Liver (tissue), 9 donors: ENCODE data around the gene CD47. TPM values are rescaled to one million over a fixed set of nuclear protein-coding genes. Genes with fewer than 3 reads are reported as not detected.

ENCODE experiments used
- DNase-seq: peaks from one replicate; pipeline ENCODE4 v3.0.0-alpha.2; 2017; ENCODE audit warnings: low spot score
- H3K27ac ChIP-seq, 2 donors: one replicate each; pipeline ENCODE4 v1.7.0; 2013; ENCODE audit warnings: inconsistent platforms in 2 of 2, low read length in 2 of 2, control low read depth in 1 of 2, low read depth in 1 of 2, mild to moderate bottlenecking in 1 of 2
- H3K27me3 ChIP-seq, 4 donors: one replicate each; pipeline versions ENCODE4 v1.6.1 to v1.7.0; 2013; ENCODE audit warnings: low read length in 3 of 4, inconsistent platforms in 1 of 4, mild to moderate bottlenecking in 1 of 4, moderate library complexity in 1 of 4; ENCODE audit not compliant: control insufficient read depth in 4 of 4, insufficient read depth in 4 of 4
- H3K36me3 ChIP-seq, 4 donors: one replicate each; pipeline versions ENCODE4 v1.6.1 to v1.7.0; 2013; ENCODE audit warnings: low read length in 3 of 4, mild to moderate bottlenecking in 3 of 4, low read depth in 1 of 4, moderate library complexity in 1 of 4; ENCODE audit not compliant: control insufficient read depth in 4 of 4, insufficient read depth in 3 of 4
- H3K4me1 ChIP-seq, 4 donors: one replicate each; pipeline versions ENCODE4 v1.6.1 to v1.7.0; 2013; ENCODE audit warnings: low read length in 3 of 4, mild to moderate bottlenecking in 3 of 4, moderate library complexity in 1 of 4; ENCODE audit not compliant: control insufficient read depth in 4 of 4, insufficient read depth in 4 of 4
- H3K4me3 ChIP-seq, 3 donors: one replicate each; pipeline versions ENCODE4 v1.6.1 to v1.7.0; 2013; ENCODE audit warnings: low read length in 3 of 3, control low read depth in 1 of 3, low read depth in 1 of 3, mild to moderate bottlenecking in 1 of 3
- H3K9ac ChIP-seq, 2 donors: one replicate each; pipeline ENCODE4 v1.7.0; 2013; ENCODE audit warnings: low read length in 2 of 2, mild to moderate bottlenecking in 2 of 2, moderate library complexity in 2 of 2, control low read depth in 1 of 2, low read depth in 1 of 2
- H3K9me3 ChIP-seq, 4 donors: one replicate each; pipeline versions ENCODE4 v1.6.1 to v1.7.0; 2013; ENCODE audit warnings: low read length in 3 of 4; ENCODE audit not compliant: control insufficient read depth in 4 of 4
- ATF3 ChIP-seq: IDR thresholded peaks from 2 replicates; pipeline ENCODE4 v1.6.1; 2016; ENCODE audit warnings: antibody characterized with exemption
- EGR1 ChIP-seq, 2 donors: IDR thresholded peaks; 2 replicates each; pipeline ENCODE4 v1.6.1; 2016 to 2018; ENCODE audit warnings: antibody characterized with exemption in 2 of 2, low read depth in 2 of 2
- FOXA1 ChIP-seq: IDR thresholded peaks from 2 replicates; pipeline ENCODE4 v1.6.1; 2016; ENCODE audit warnings: antibody characterized with exemption
- FOXA2 ChIP-seq: IDR thresholded peaks from 2 replicates; pipeline ENCODE4 v1.6.1; 2016; ENCODE audit warnings: antibody characterized with exemption
- GABPA ChIP-seq, 2 donors: IDR thresholded peaks in 1 of 2; conservative IDR thresholded peaks in 1 of 2; 2 replicates each; pipeline ENCODE4 v1.6.1; 2016; ENCODE audit warnings: antibody characterized with exemption in 2 of 2, mild to moderate bottlenecking in 1 of 2, moderate library complexity in 1 of 2
- HNF4A ChIP-seq, 2 donors: conservative IDR thresholded peaks; 2 replicates each; pipeline ENCODE4 v1.6.1; 2016; ENCODE audit warnings: antibody characterized with exemption in 2 of 2, mild to moderate bottlenecking in 2 of 2
- HNF4G ChIP-seq: IDR thresholded peaks from 2 replicates; pipeline ENCODE4 v1.6.1; 2016; ENCODE audit warnings: antibody characterized with exemption
- JUND ChIP-seq, 2 donors: IDR thresholded peaks; 2 replicates each; pipeline ENCODE4 v1.6.1; 2016; ENCODE audit warnings: antibody characterized with exemption in 2 of 2
- NR2F2 ChIP-seq: IDR thresholded peaks from 2 replicates; pipeline ENCODE4 v1.6.1; 2016; ENCODE audit warnings: antibody characterized with exemption
- RAD21 ChIP-seq, 2 donors: IDR thresholded peaks; 2 replicates each; pipeline ENCODE4 v1.6.1; 2016; ENCODE audit warnings: antibody characterized with exemption in 2 of 2, mild to moderate bottlenecking in 2 of 2
- REST ChIP-seq: IDR thresholded peaks from 2 replicates; pipeline ENCODE4 v1.6.1; 2016; ENCODE audit warnings: antibody characterized with exemption, mild to moderate bottlenecking
- RXRA ChIP-seq, 2 donors: IDR thresholded peaks; 2 replicates each; pipeline ENCODE4 v1.6.1; 2017 to 2018; ENCODE audit warnings: antibody characterized with exemption in 2 of 2, mild to moderate bottlenecking in 1 of 2
- SP1 ChIP-seq: IDR thresholded peaks from 2 replicates; pipeline ENCODE4 v1.6.1; 2018; ENCODE audit warnings: antibody characterized with exemption, mild to moderate bottlenecking
- TAF1 ChIP-seq: conservative IDR thresholded peaks from 2 replicates; pipeline ENCODE4 v1.6.1; 2016; ENCODE audit warnings: antibody characterized with exemption, mild to moderate bottlenecking
- YY1 ChIP-seq: IDR thresholded peaks from 2 replicates; pipeline ENCODE4 v1.6.1; 2016; ENCODE audit warnings: antibody characterized with exemption, mild to moderate bottlenecking
- ZBTB33 ChIP-seq: IDR thresholded peaks from 2 replicates; pipeline ENCODE4 v1.6.1; 2016; ENCODE audit warnings: antibody characterized with exemption
- WGBS: extraction: QIAGEN DNeasy Blood & Tissue Kit; methylation state at CpG from one replicate; pipeline ENCODE4 v1.1.7; 2013; 5-methylcytosine and 5-hydroxymethylcytosine counted together
- polyA plus RNA-seq, 2 donors: library from polyadenylated mRNA; stranded (reverse) in 1 of 2; unstranded in 1 of 2; fragments of 200-250 nt in 1 of 2; fragments of >200 nt in 1 of 2; fragmentation: Nextera tagmentation in 1 of 2; extraction: Ambion mirVana in 1 of 2; gene quantifications; one replicate each; pipeline versions ENCODE4 v1.2.1 to v1.2.3, GENCODE V29; 2013 to 2015
- total RNA-seq, 2 donors: library from RNA; depleted of rRNA; stranded (reverse); fragments of >200 nt; gene quantifications; one replicate each; pipeline ENCODE4 v1.2.3, GENCODE V29; 2014
- TF ChIP-seq, protein P1 (sequence below): fragments of 150-350 bp; IDR thresholded peaks from 2 replicates; pipeline ENCODE4 v1.5.1; 2017; ENCODE audit warnings: improper control_type of control experiment, low read depth, low read length; ENCODE audit not compliant: missing input control
- TF ChIP-seq, protein P2 (sequence below): IDR thresholded peaks from 2 replicates; pipeline ENCODE4 v1.6.1; 2016; ENCODE audit warnings: antibody characterized with exemption
- donor health status: healthy.
- donor health status: healthy.
- donor health status: healthy.
- donor health status: healthy.
- donor health status: healthy.

The CD47 gene
- total and polyA plus RNA-seq, 4 donors = 23.4 to 39.5 (median 33.9) TPM

- Histone ChIP-seq H3K9me3 (no peaks in the 10 kb centered on the region), H3K27me3 (no peaks in the 10 kb centered on the region), H3K27ac (no peak overlapping the region), H3K9ac (no peak overlapping the region), H3K4me3 (no peak overlapping the region), H3K4me1 (no peaks in the 10 kb centered on the region), H3K36me3 (no peaks in the 10 kb centered on the region)
- no peak for TF ChIP-seq YY1
- TF ChIP-seq TAF1 = no peak
- TF ChIP-seq RXRA (IDR thresholded peaks at IDR 0.05) = no peak
- no peak for TF ChIP-seq RAD21 (IDR thresholded peaks at IDR 0.05)
- TF ChIP-seq NR2F2 = no peak
- TF ChIP-seq REST = no peak
- no peak for TF ChIP-seq HNF4A (conservative IDR thresholded peaks at IDR 0.05)
- no peak for TF ChIP-seq FOXA2
- TF ChIP-seq FOXA1 = no peak
- TF ChIP-seq SP1 = no peak
- TF ChIP-seq ZBTB33 = no peak
- no peak for TF ChIP-seq GABPA (IDR thresholded peaks at IDR 0.05 in 1 of 2, conservative IDR thresholded peaks at IDR 0.05 in 1 of 2)
- TF ChIP-seq EGR1 (IDR thresholded peaks at IDR 0.05; ENCODE audit: low read depth in 2 of 2) = no peak
- no peak for TF ChIP-seq ATF3
- TF ChIP-seq, protein P1, sequence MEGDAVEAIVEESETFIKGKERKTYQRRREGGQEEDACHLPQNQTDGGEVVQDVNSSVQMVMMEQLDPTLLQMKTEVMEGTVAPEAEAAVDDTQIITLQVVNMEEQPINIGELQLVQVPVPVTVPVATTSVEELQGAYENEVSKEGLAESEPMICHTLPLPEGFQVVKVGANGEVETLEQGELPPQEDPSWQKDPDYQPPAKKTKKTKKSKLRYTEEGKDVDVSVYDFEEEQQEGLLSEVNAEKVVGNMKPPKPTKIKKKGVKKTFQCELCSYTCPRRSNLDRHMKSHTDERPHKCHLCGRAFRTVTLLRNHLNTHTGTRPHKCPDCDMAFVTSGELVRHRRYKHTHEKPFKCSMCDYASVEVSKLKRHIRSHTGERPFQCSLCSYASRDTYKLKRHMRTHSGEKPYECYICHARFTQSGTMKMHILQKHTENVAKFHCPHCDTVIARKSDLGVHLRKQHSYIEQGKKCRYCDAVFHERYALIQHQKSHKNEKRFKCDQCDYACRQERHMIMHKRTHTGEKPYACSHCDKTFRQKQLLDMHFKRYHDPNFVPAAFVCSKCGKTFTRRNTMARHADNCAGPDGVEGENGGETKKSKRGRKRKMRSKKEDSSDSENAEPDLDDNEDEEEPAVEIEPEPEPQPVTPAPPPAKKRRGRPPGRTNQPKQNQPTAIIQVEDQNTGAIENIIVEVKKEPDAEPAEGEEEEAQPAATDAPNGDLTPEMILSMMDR = no peak
- no peak for TF ChIP-seq JUND (IDR thresholded peaks at IDR 0.05)
- no peak for TF ChIP-seq HNF4G
- TF ChIP-seq, protein P2, sequence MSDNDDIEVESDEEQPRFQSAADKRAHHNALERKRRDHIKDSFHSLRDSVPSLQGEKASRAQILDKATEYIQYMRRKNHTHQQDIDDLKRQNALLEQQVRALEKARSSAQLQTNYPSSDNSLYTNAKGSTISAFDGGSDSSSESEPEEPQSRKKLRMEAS = no peak
- 96% methylated on average over 6 of the region's 6 CpGs for WGBS
- DNase-seq = no peak
Measured at GRCh38 chr3:108024146-108024850, 66.5 kb downstream of the CD47 start.
